DND-41 (cell line): ENCODE measurements around the gene CPZ.

Experiments
- EZH2 ChIP-seq: IDR thresholded peaks from 3 replicates; pipeline ENCODE4 v1.6.1; 2012; ENCODE audit warnings: borderline replicate concordance, low read depth, mild to moderate bottlenecking, moderate library complexity, low read length, inconsistent platforms; ENCODE audit not compliant: severe bottlenecking
- TF ChIP-seq, protein P1 (sequence below): IDR thresholded peaks from 2 replicates; pipeline ENCODE4 v1.5.1; 2012; ENCODE audit warnings: borderline replicate concordance, low read length, moderate library complexity, mild to moderate bottlenecking; ENCODE audit not compliant: poor library complexity, severe bottlenecking; ENCODE audit errors: extremely low read depth

DNA sequence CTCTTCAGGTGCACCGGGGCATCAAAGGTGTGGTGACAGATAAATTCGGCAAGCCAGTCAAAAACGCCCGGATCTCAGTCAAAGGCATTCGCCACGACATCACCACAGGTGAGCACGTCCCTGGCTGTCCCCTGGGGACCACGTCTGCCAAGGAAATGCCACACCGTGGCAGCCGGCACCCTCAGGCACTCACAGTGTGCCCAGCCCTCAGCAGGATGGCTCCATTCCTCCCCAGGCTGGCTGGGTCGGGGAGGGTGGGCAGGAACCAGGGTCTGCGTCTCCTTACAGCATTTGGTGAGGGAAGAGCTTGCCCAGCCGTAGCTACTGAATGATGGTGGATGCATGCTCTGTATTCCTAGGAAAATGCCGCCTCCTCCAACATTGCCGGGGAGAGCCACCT, 25.9 kb downstream of the CPZ start:
- TF ChIP-seq, protein P1, sequence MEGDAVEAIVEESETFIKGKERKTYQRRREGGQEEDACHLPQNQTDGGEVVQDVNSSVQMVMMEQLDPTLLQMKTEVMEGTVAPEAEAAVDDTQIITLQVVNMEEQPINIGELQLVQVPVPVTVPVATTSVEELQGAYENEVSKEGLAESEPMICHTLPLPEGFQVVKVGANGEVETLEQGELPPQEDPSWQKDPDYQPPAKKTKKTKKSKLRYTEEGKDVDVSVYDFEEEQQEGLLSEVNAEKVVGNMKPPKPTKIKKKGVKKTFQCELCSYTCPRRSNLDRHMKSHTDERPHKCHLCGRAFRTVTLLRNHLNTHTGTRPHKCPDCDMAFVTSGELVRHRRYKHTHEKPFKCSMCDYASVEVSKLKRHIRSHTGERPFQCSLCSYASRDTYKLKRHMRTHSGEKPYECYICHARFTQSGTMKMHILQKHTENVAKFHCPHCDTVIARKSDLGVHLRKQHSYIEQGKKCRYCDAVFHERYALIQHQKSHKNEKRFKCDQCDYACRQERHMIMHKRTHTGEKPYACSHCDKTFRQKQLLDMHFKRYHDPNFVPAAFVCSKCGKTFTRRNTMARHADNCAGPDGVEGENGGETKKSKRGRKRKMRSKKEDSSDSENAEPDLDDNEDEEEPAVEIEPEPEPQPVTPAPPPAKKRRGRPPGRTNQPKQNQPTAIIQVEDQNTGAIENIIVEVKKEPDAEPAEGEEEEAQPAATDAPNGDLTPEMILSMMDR, result no peak
- no peak for TF ChIP-seq EZH2
